Measurements from ENCODE around the gene TBX19.

Gene TBX19

GRCh38 chr1:168360151-168361021 is 79.7 kb downstream of the TBX19 start:
- DNase-seq (ENCODE audit: low read depth), result no peak

- DNase-seq (ENCODE audit: low read depth), result no peak
Measured at GRCh38 chr1:168361252-168361651, 80.6 kb downstream of the TBX19 start.

GRCh38 chr1:168362991-168363390 is 82.3 kb downstream of the TBX19 start:
- DNase-seq (ENCODE audit: low read depth), result no peak

Data from HS-5 (cell line).